GM23248 (cell line): ENCODE results near the gene NUP50.

Experiments used
- EZH2 ChIP-seq: fragments of 200-600 bp; sonication (generic); IDR thresholded peaks from 2 replicates; pipeline ENCODE4 v1.6.1; 2018; ENCODE audit warnings: antibody characterized with exemption, mild to moderate bottlenecking; ENCODE audit not compliant: insufficient read depth, poor library complexity, severe bottlenecking
- EZH2phosphoT487 ChIP-seq: fragments of 200-600 bp; sonication (generic); IDR thresholded peaks from 2 replicates; pipeline ENCODE4 v1.6.1; 2018; ENCODE audit warnings: antibody characterized with exemption, moderate library complexity, mild to moderate bottlenecking, low read depth; ENCODE audit not compliant: insufficient read depth

GRCh38 chr22:45202333-45203149, 38.8 kb downstream of the NUP50 start:
- no peak for TF ChIP-seq EZH2phosphoT487
- no peak for TF ChIP-seq EZH2
